GM21526 (cell line): Measurements from ENCODE around the gene CPLX3.

Source experiments
- ATAC-seq: cut with Tn5 transposase; IDR thresholded peaks from one replicate; pipeline ENCODE4 v1.9.1; 2021; ENCODE audit warnings: moderate library complexity; ENCODE audit not compliant: unreplicated experiment, low FRiP score

Gene CPLX3

GRCh38 chr15:74788042-74788682, 38.3 kb upstream of the CPLX3 start:
- ATAC-seq, result no peak

DNA sequence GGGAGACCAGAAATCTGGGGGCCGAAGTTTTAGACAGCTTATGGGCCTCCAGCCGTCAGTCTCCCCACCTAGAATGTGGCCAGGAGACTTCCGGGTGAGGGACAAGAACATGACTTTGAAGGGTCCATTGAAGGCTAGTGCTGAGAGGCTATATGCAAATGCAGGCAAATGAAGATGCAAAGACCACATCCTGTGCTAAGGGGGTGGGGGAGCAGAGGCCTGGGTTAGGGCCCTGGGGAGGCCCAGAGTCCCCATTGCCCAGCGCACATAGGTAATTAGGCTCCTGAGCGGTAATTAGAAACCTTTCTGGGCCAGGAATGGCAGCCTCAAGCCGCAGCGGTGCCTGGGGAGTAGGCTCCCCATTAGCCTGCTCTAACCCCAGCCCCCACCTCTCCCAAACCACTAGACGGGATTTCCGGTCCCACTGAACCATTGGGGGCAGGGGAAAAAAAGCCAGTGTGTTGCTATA, 37.7 kb upstream of the CPLX3 start:
- ATAC-seq, result peak; percentile 32

DNA sequence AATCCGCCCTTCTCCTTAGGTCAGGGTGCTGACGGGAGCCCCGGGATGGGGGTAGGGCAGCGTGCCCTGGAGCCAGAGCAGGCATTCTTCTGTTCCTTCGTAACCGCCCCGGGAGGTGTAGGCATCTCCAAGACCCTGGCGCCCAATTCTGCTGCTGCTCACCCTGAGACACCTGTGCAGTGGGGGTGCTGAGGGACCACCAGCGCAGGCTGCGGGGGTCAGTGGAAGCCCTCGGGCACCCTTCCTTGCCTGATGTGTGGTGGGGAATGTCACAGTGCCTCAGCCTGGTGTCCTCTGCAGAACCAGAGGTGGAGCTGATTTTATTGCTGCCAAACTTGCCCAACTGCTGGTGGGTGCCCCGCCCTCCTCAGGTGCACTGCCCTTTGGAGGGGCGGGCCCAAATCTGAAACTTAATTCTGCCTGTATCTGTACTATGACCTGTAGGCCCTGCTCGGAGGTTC, 37.2 kb upstream of the CPLX3 start:
- ATAC-seq, result no peak

DNA sequence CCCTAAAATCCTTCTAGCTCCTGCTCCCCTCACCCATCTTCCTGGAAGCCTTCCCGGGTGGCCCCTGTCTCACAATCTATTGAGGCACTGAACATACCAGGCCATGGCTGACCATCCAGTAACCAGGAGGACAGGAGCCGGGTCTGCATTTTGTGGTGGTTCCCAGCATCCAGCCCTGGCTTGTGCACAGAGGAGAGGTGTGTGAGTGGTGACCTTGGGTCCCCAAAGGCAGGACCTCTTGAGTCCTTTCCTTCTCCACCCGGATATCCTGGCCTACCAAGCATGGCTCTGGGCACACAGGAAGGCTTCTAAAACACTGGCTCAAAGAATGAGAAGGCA, 36.7 kb upstream of the CPLX3 start:
- no peak for ATAC-seq

DNA sequence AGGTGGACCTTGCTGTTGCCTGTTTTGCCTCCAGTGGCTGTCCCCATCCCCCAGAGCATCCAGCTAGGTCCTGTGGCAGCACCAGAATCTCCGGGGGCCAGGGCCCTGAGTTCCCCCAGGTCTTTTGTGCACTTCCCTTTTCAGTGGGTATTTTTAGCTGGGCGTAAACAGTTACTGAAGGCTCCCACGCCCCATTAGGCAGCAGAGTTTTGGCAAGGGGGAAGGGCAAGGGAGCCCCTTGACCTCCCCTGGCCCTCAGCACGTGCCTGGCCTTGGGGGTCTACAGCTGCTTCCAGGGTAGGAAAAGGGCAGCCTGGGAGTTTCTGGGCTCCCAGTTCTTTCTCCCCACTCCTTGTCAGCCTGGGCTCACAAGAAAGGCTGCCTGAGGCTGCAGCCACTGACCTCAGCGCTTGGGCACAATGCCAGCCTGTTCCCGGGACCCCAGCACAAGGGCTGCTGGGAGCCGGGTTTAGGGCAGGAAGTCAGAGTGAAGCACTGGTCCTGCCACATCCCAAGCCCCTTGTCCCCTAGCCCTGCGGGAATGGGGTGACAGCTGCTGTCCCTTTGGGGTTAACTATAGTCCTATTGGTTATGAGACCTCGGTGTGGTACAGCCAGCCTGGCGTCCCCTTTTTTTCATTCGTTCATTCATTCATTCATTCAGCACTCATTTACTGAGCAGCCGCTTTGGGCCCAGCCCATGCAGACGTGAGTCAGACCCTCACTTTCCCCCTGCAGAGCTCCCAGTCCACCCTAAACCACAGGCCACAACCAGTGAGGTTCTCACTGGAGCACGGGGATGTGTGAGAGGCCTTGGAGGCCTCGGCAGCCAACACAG, 36.1 kb upstream of the CPLX3 start:
- no peak for ATAC-seq

- ATAC-seq, result no peak
Measured at GRCh38 chr15:74791007-74791406, 35.4 kb upstream of the CPLX3 start.

DNA sequence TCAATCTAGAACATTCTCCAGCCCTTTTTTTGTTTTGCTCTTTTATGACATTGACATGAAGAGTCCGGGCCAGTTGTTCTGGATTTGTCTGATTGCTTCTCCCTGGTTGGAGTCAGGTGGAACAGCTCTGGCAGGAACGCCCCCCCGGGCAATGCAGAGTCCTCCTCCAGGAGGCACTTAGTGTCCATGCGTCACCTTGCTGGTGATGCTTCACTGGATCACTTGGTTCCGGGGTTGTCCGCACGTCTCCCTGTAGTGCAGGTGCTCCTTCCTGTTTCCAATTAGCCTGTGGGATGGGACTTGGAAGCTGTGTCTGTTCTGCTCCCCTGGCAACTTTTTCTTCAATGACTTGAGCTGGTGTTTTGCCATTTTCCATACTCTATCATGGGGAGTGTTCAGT, 34.8 kb upstream of the CPLX3 start:
- no peak for ATAC-seq

GRCh38 chr15:74792227-74793016, 34.0 kb upstream of the CPLX3 start:
- ATAC-seq, result no peak

DNA sequence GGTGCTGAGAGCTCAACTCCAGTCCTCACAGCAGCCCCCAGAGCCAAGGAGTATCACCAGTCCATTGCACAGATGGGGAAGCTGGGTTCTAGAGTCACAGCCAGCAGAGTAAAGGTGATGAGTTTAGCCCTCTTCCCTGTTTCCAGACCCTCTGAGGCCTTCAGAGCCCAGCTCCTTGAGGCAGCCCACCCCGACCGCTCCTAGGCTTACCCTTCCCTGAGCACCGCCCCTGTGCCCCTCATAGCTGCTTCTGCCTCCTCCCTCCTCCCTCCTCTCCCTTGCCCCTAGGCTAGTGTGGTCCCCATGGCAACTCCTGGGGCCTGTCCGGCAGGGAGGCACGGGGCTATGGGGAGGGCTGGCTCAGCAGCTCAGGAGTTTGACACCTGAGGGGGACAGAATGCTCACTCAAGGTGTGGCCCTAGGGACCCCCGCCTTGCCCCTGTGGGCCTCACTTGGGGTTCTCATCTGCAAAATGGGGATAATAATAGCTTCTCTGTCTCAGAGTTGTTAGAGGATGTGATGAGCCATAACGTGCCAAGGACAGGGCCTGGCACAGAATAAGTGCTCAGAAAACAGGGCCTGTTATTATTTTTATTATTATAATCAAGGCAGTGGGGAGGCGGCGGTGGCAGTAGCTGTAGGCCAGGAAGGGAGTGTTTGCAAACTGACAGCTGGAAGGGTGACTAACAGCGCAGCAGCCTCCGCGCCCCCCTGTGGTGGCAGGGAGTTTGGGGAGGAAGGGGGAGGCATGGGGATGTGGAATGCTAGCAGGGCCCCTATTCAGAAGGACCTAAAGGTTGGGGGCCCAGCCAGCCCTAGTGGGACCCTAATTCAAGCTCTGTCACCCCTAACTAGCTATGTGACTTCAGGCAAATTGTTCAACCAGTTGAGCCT, 33.0 kb upstream of the CPLX3 start:
- ATAC-seq, result no peak

DNA sequence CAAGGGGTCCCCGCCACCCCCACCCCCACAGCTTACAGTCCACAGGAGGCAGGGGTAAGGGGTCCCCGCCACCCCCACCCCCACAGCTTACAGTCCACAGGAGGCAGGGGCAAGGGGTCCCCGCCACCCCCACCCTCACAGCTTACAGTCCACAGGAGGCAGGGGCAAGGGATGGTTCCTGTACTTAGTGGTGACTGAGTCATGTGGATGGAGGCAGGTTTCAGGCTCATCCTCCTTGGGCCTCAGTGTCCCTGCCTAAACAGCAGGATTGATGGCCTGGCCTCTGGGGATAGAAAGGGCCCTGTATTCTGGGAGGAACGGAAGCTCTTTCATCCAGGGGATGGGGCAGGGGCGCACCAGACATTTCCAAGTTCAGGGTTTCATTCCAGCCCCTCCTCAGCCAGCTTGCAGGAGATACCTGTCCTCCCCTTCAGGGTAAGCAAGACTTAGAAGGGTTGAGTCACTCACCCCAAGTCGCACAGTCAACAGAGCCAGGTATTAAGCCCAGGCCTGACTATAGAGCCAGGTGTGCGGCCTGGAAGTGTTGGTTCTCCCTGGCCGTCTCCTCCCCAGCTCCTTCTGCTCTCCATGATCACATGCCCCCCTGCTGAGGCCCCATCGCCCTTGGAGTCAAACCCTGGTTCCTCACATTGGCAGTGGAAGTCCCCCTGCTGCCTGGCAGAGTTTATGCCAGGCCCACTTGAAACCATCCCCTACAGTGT, 32.0 kb upstream of the CPLX3 start:
- ATAC-seq, result no peak

- ATAC-seq, result no peak
Measured at GRCh38 chr15:74794970-74795349, 31.5 kb upstream of the CPLX3 start.

DNA sequence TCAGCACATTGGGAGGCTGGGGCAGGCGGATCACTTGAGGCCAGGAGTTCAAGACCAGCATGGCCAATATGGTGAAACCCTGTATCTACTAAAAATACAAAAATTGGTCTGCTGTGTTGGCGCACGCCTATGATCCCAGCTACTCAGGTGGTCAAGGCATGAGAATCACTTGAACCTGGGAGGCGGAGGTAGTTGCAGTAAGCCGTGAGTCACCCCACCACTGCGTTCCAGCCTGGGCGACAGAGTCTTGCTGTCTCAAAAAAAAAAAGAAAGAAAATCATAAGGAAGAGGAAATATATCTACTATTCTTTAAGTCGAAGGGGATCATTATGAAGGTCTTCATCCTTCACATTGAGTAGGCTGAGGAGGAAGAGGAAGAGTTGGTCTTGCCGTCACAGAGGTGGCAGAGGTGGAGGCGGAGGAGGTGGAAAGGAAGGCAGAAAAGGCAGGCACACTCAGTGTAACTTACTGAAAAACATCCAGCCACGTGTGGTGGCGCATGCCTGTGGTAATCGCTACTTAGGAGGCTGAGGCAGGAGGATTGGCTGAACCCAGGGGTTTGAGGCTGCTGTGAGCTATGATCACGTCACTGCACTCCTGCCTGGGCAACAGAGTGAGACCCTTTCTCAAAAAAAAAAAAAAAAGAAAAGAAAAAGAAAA, 30.3 kb upstream of the CPLX3 start:
- ATAC-seq, result no peak

DNA sequence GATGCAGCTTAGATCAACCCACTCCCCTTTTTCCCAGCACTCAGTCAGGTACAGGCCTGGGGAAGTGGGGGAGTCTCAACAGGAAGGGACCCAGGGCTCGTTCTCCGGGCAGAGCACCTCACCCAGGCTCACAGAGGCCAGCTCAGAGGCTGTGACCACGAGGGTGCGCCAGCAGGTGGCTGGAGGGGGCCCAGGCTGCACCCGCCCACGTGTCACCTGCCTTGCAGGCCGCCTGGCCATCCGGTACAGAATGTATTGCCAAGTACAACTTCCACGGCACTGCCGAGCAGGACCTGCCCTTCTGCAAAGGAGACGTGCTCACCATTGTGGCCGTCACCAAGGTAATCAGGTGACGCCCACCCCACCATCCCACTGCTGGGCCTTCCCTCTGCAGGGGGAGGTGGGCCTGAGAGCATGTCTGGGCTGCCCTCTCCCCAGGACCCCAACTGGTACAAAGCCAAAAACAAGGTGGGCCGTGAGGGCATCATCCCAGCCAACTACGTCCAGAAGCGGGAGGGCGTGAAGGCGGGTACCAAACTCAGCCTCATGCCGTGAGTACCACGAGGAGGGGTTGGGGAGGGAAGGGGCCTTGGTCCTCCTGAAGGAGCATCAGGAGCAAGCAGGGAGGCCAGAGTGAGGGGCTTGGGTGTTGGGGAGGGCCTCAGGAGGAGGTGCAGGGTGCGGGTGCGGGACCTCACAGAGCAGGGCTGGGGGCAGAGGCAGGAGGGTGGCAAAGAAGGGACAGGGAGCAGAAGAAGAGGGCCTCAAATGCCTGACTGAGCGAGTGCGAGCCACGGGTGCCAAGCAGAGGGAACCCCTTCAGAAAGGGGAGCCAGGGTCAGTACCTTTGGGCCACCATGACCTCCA, 27.8 kb upstream of the CPLX3 start:
- ATAC-seq, result no peak

GRCh38 chr15:74799255-74799855, 27.1 kb upstream of the CPLX3 start:
- ATAC-seq, result no peak

DNA sequence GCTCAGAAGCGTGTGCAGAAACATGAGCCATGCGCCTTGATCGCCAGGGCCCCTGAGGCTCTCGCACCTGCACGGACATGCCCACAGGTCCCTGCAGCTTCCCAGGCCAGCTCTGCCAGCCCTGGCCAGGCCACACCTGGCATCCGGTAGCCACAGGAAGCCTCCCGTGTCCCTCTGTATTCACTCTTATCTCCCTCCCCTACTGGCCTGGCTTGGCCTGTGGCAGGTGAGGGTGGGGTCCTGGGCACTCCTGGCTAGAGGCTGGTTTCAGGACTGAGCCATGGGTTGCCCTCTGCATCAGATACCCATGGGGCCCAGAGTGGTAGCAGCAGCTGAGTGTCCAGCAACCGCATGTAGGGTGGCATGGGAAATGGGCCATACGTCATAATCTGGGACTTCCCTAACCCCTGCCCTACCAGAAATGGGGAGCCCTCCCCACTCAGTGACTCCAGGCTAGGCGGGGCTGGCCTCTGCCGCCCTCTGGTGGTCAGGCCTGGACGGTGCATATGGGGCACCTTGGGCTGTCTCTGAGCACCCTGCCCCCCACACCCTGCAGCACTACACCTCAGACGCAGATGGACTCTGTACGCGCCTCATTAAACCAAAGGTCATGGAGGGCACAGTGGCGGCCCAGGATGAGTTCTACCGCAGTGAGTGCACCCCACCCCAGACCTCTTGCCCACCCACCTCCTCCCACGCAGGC, 26.4 kb upstream of the CPLX3 start:
- ATAC-seq, result peak; percentile 54

GRCh38 chr15:74800559-74801094, 25.8 kb upstream of the CPLX3 start:
- no peak for ATAC-seq
